ENCODE measurements around the gene PRKN. TPM values are rescaled to one million over a fixed set of nuclear protein-coding genes. Genes with fewer than 3 reads are reported as not detected.

PRKN gene
- total RNA-seq, 2 donors from 2014 or later = 10.7 to 21.2 TPM

DNA sequence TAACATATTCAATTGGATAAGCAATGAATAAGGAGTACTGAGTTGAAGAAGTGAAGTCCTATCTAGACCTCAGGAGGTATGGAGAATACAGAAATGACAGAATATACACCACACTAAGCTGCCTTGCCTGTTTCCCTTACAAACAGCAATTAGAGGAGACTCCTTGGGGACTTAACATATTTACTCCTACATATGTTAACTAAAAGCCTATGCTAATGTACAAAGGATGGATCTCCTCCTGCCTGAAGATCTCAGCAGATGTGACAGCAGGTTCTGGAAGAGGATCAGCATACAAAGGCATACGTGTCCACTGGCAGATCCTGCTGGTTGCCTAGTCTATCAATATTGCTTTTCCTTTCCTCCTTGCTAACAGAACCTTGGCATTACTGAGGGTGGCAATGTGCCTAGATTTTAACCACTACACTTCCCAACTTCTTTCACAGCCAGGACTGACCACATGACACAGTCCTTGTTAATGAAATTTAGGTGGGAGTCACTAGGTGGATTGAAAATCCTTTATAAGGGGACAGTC, 29.6 kb downstream of the PRKN start:
- intact Hi-C loops (cut with DNase I) = no loop called here
- TF ChIP-seq, protein P1, sequence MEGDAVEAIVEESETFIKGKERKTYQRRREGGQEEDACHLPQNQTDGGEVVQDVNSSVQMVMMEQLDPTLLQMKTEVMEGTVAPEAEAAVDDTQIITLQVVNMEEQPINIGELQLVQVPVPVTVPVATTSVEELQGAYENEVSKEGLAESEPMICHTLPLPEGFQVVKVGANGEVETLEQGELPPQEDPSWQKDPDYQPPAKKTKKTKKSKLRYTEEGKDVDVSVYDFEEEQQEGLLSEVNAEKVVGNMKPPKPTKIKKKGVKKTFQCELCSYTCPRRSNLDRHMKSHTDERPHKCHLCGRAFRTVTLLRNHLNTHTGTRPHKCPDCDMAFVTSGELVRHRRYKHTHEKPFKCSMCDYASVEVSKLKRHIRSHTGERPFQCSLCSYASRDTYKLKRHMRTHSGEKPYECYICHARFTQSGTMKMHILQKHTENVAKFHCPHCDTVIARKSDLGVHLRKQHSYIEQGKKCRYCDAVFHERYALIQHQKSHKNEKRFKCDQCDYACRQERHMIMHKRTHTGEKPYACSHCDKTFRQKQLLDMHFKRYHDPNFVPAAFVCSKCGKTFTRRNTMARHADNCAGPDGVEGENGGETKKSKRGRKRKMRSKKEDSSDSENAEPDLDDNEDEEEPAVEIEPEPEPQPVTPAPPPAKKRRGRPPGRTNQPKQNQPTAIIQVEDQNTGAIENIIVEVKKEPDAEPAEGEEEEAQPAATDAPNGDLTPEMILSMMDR (IDR thresholded peaks at IDR 0.05) = no peak
- TF ChIP-seq POLR2AphosphoS5 (IDR thresholded peaks at IDR 0.05) (no peak), POLR2A (IDR thresholded peaks at IDR 0.05) (no peak)
- 43% methylated on average over 1 of the region's 1 CpG for WGBS
- Histone ChIP-seq H3K27ac (no peak overlapping the region), H3K27me3 (replicated peaks; ENCODE audit: insufficient read depth) (no peaks in the 10 kb centered on the region), H3K36me3 (no peaks in the 10 kb centered on the region), H3K4me3 (no peak overlapping the region), H3K9me3 (no peaks in the 10 kb centered on the region), H3K4me1 (replicated peaks) (no peaks in the 10 kb centered on the region)
- no peak for DNase-seq (ENCODE audit: low spot score)

DNA sequence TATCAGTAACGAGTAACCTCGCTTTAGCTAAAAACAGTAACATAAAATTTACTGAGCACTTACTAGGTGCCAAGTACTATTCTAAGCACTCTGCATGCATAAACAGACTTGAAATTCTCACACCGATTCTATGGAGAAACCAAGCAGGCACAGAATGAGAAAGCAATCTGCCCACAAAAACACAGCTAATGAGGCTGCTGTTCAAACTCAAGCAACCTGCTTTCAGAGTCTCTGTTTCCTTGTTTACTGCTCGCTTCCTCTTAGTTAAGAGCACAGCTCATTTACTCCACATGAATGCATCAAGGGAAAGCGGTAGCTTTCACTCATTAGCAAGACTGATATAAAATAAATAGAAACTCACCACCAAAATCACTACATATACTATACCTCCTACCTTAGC, 37.4 kb downstream of the PRKN start:
- Histone ChIP-seq H3K4me3 (no peak overlapping the region), H3K4me1 (replicated peaks) (no peaks in the 10 kb centered on the region), H3K36me3 (no peaks in the 10 kb centered on the region), H3K9me3 (no peaks in the 10 kb centered on the region), H3K27ac (no peak overlapping the region), H3K27me3 (replicated peaks; ENCODE audit: insufficient read depth) (no peaks in the 10 kb centered on the region)
- WGBS = 87% methylated on average over 5 of the region's 5 CpGs
- intact Hi-C loops (cut with DNase I) = no loop called here
- TF ChIP-seq POLR2A (IDR thresholded peaks at IDR 0.05) (no peak), POLR2AphosphoS5 (IDR thresholded peaks at IDR 0.05) (no peak)
- TF ChIP-seq, protein P1 (IDR thresholded peaks at IDR 0.05) = no peak
- DNase-seq (ENCODE audit: low spot score) = no peak

DNA sequence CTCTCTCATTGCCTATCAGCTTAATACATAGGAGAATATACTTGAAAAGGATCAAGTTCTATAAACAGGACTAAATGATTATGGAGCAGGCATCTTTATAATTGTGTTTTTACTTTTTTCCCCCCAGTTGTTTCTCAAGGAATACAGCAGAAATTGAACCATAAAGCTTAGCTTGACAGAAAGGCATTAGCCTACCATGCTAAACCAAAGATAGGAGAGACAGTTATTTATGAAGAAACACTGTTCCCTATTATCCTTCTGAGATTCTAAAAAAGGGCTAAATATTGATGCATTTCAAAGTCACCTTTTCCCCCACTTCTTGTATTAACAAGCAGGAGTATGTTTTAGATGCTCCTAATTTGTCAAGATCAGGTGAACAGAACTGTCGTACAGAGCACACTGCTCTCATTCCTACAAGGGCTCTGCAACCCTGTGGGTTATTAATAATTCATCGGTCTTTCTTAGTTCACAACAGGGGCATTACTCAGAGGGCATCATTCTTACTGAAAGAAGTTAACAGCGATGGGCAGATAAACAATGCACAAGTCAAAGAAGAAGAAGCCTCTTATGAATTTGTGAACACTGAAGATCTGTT, 38.7 kb downstream of the PRKN start:
- Histone ChIP-seq H3K4me3 (no peak overlapping the region), H3K27me3 (replicated peaks; ENCODE audit: insufficient read depth) (no peaks in the 10 kb centered on the region), H3K36me3 (no peaks in the 10 kb centered on the region), H3K4me1 (replicated peaks) (no peaks in the 10 kb centered on the region), H3K9me3 (no peaks in the 10 kb centered on the region), H3K27ac (no peak overlapping the region)
- intact Hi-C loops (cut with DNase I) = no loop called here
- TF ChIP-seq, protein P1 (IDR thresholded peaks at IDR 0.05) = no peak
- TF ChIP-seq POLR2A (IDR thresholded peaks at IDR 0.05) (no peak), POLR2AphosphoS5 (IDR thresholded peaks at IDR 0.05) (no peak)
- WGBS = 87% methylated on average over 3 of the region's 3 CpGs
- no peak for DNase-seq (ENCODE audit: low spot score)

DNA sequence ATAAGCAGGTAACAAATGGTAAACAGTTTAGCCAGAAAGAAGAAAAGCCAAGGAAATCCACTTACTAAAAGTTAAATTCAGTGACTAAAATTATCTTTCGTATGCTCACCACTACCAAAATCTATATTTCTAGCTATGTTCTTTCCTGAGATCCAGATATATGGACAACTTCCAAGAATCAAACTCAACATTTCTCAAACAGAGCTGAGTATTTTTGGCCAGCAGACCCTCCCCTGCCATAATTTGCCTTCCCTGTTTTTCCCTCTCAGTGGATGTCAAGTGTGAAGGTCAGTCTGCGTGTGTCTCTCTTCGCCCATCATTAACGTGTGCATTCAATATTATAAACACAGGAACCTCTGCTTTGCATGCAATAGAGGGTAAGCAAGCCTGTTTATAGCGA, 42.0 kb downstream of the PRKN start:
- TF ChIP-seq POLR2A (IDR thresholded peaks at IDR 0.05) = no peak
- H3K36me3 ChIP-seq = no peaks in the 10 kb centered on the region
- no peak overlapping the region for H3K27ac ChIP-seq
- no peaks in the 10 kb centered on the region for H3K9me3 ChIP-seq
- no peak for DNase-seq (ENCODE audit: low spot score)
- WGBS = 95% methylated on average over 5 of the region's 5 CpGs
- H3K4me3 ChIP-seq = no peak overlapping the region
- no peaks in the 10 kb centered on the region for H3K27me3 ChIP-seq (replicated peaks; ENCODE audit: insufficient read depth)
- no peaks in the 10 kb centered on the region for H3K4me1 ChIP-seq (replicated peaks)
- intact Hi-C loops (cut with DNase I) = no loop called here

DNA sequence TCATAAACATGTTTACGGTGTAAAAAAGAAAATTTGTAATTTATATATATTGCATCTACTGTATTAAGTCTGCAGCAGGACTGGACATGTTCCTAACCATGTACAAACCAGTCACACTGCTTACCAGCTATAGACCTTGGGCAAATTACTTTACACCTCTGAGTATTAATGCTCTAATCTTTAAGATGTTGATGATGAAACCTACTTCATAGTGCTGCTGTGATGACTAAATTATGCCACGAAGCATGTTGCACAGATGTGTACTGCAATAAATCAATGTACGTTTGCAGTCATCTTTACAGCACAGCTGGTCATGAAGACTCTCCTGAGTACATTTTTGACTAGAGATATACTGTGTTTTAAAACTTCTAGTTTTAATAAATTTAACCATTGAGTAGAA, 42.6 kb downstream of the PRKN start:
- Histone ChIP-seq H3K27me3 (replicated peaks; ENCODE audit: insufficient read depth) (no peaks in the 10 kb centered on the region), H3K9me3 (no peaks in the 10 kb centered on the region), H3K4me3 (no peak overlapping the region), H3K27ac (no peak overlapping the region), H3K36me3 (no peaks in the 10 kb centered on the region), H3K4me1 (replicated peaks) (no peaks in the 10 kb centered on the region)
- intact Hi-C loops (cut with DNase I) = no loop called here
- no peak for DNase-seq (ENCODE audit: low spot score)
- no peak for TF ChIP-seq POLR2AphosphoS5 (IDR thresholded peaks at IDR 0.05)
- no peak for TF ChIP-seq POLR2A (IDR thresholded peaks at IDR 0.05)
- TF ChIP-seq, protein P1 (IDR thresholded peaks at IDR 0.05) = no peak
- WGBS = 72% methylated on average over 3 of the region's 3 CpGs
